BLaER1 (cell line): Measurements from ENCODE around the gene FKBP5.
"Not testable (repeated sequence)": the region's sequence is repeated elsewhere in the genome, so short reads cannot be mapped to it uniquely, and the experiment has no call there.

Experiments used
- H3K27ac ChIP-seq: shearing (Covaris generic); formaldehyde crosslinking; 2 replicates; pipeline ENCODE4 v1.8.1; 2022
- H3K27me3 ChIP-seq: shearing (Covaris generic); formaldehyde crosslinking; 2 replicates; pipeline ENCODE4 v1.8.1; 2022
- H3K36me3 ChIP-seq: shearing (Covaris generic); formaldehyde crosslinking; 2 replicates; pipeline ENCODE4 v1.8.1; 2022
- H3K4me1 ChIP-seq: shearing (Covaris generic); formaldehyde crosslinking; 2 replicates; pipeline ENCODE4 v1.8.1; 2022
- H3K4me2 ChIP-seq: shearing (Covaris generic); formaldehyde crosslinking; 2 replicates; pipeline ENCODE4 v1.8.1; 2022
- H3K4me3 ChIP-seq: shearing (Covaris generic); formaldehyde crosslinking; 2 replicates; pipeline ENCODE4 v1.8.1; 2022
- H3K9ac ChIP-seq: shearing (Covaris generic); formaldehyde crosslinking; 2 replicates; pipeline ENCODE4 v1.8.1; 2022
- H3K9me3 ChIP-seq: shearing (Covaris generic); formaldehyde crosslinking; 2 replicates; pipeline ENCODE4 v1.8.1; 2022
- H4K20me1 ChIP-seq: shearing (Covaris generic); formaldehyde crosslinking; 2 replicates; pipeline ENCODE4 v1.8.1; 2022
- Cebpa-rat ChIP-seq: shearing (Covaris generic); IDR thresholded peaks from 2 replicates; pipeline ENCODE4 v1.8.1; 2022

Gene FKBP5

DNA sequence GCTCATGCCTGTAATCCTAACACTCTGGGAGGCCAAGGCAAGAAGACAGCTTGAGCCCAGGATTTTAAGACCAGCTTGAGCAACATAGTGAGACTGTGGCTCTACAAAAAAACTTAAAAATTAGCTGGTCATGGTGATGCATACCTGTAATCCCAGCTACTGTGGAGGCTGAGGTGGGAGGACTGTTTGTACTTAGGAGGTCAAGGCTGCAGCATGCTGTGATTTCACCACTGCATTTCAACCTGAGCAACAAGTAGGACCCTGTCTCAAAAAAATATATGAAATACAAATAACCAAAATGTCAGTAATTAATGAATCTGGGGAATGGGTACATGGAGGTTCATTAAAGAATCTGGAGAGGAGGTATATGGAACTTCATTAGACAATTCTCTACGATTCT is 9.9 kb downstream of the FKBP5 start:
- no peak overlapping the region for H3K4me3 ChIP-seq
- H3K4me1 ChIP-seq: no peaks in the 10 kb centered on the region
- H3K36me3 ChIP-seq: peaks cover 19% of the 10 kb centered on the region; the same call in 1 of the 2 replicates
- H4K20me1 ChIP-seq: peaks cover 63% of the 10 kb centered on the region
- H3K27me3 ChIP-seq: no peaks in the 10 kb centered on the region
- H3K9me3 ChIP-seq: no peaks in the 10 kb centered on the region
- H3K4me2 ChIP-seq: no peak overlapping the region
- TF ChIP-seq Cebpa-rat: no peak
- no peak overlapping the region for H3K27ac ChIP-seq
- no peak overlapping the region for H3K9ac ChIP-seq

DNA sequence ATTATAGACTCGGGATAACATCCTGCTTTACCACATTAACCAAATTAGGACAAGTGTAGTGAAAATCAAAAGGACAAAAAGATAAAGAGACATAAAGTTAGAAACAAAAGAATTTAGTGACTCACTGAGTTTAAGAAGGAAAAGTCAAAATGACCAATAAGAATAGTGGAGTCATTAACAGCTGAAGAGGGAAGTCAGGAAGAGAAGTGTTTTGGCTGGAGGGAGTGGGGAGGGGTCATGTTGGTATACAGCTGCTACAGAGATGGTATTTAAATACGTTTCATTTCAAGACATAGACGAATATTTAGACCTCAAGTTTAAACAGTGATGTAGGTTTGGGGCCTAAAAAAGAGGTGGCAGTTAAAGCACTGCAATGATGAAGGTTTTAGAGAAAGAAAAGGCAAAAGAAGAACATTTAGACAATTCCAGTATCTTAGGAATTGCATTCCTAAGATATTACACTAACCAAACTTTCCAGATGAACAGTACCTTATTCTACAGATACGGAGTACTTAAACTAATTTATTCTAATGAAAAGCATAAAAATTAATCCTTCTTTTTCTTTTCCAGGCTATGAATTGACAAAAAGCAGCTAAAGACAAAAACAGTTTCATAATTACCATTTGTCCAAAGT is 10.6 kb downstream of the FKBP5 start:
- Histone ChIP-seq H3K4me2 (no peak overlapping the region), H4K20me1 (peaks cover 64% of the 10 kb centered on the region), H3K9ac (no peak overlapping the region), H3K36me3 (peaks cover 12% of the 10 kb centered on the region; the same call in 1 of the 2 replicates), H3K9me3 (no peaks in the 10 kb centered on the region), H3K27me3 (no peaks in the 10 kb centered on the region), H3K4me1 (no peaks in the 10 kb centered on the region), H3K27ac (no peak overlapping the region), H3K4me3 (no peak overlapping the region)
- TF ChIP-seq Cebpa-rat: no peak

DNA sequence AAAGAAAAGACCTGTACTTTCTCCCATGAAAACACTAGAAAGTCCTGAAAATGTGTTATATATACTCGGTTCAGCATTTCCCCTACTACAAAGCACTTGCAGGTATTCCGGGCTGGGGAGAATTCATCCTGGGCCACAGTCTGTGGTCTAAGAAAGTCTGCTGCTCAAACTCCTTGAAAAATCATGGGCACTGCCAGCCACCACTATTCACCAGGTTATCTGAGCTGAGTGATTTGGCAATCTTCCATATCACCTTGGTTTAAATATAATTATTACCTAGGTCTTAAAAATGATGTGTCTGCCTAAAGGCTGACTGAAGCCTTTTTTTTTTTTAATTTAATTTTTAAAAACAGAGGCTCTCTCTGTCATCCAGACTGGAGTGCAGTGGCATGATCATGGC is 11.3 kb downstream of the FKBP5 start:
- Histone ChIP-seq H3K4me2 (no peak overlapping the region), H3K9me3 (no peaks in the 10 kb centered on the region), H3K27ac (no peak overlapping the region), H3K4me1 (no peaks in the 10 kb centered on the region), H3K36me3 (peaks cover 10% of the 10 kb centered on the region; the same call in 1 of the 2 replicates), H4K20me1 (peaks cover 64% of the 10 kb centered on the region), H3K27me3 (no peaks in the 10 kb centered on the region), H3K4me3 (no peak overlapping the region), H3K9ac (no peak overlapping the region)
- no peak for TF ChIP-seq Cebpa-rat

DNA sequence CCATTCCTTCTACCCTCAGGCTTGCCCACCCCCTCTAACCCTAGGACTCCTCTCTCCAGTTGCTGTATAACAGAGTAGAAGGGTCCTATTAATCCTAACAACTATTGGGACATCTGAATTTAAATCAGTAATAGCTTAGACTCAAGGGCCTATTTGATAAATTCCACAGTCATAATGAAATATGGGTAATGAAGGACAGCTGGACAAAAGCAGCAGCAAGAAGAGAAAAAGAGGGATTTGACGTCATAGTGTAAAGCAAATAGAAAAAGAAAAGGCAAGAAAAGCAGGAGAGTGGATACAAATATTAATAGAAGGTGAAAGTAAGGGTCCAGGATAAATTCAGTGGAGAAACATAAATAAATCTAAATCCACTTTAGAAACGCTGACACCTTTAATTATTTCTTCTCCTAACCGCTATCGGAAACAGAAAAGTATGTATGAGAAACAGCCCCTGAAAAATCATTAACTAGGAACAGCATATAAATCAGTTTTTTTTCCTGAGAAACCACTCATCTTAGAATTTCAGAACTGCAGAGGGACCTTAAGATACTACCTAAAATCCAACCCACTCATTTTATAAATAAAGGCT is 12.8 kb downstream of the FKBP5 start:
- Histone ChIP-seq H3K4me2 (no peak overlapping the region), H3K27me3 (no peaks in the 10 kb centered on the region), H4K20me1 (peaks cover 52% of the 10 kb centered on the region), H3K9me3 (no peaks in the 10 kb centered on the region), H3K36me3 (peaks cover 11% of the 10 kb centered on the region; the same call in 1 of the 2 replicates), H3K27ac (no peak overlapping the region), H3K9ac (no peak overlapping the region), H3K4me3 (no peak overlapping the region), H3K4me1 (no peaks in the 10 kb centered on the region)
- TF ChIP-seq Cebpa-rat: no peak

DNA sequence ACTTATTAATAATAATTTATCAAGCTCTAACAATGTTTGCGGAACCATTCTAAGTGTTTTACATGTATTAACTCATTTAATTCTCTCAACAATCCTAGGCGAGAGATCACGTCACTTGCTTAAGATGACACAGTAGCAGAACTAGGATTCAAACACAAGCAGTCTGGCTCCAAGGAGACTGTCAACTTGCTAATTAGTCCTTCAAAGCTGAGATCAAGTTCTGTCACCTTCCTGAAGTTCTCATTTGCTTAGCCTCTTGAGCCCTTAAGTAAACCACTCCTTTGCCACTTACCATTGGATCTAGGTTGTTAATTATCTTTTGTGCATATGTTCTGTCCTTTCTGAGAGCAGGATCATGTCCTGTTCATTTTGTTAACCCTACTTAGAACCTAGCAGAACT is 14.1 kb downstream of the FKBP5 start:
- Histone ChIP-seq H3K27me3 (no peaks in the 10 kb centered on the region), H3K4me2 (no peak overlapping the region), H3K27ac (no peak overlapping the region), H4K20me1 (peaks cover 52% of the 10 kb centered on the region), H3K4me3 (no peak overlapping the region), H3K9ac (no peak overlapping the region), H3K9me3 (no peaks in the 10 kb centered on the region), H3K36me3 (peaks cover 11% of the 10 kb centered on the region; the same call in 1 of the 2 replicates), H3K4me1 (peaks cover 11% of the 10 kb centered on the region)
- TF ChIP-seq Cebpa-rat: no peak

DNA sequence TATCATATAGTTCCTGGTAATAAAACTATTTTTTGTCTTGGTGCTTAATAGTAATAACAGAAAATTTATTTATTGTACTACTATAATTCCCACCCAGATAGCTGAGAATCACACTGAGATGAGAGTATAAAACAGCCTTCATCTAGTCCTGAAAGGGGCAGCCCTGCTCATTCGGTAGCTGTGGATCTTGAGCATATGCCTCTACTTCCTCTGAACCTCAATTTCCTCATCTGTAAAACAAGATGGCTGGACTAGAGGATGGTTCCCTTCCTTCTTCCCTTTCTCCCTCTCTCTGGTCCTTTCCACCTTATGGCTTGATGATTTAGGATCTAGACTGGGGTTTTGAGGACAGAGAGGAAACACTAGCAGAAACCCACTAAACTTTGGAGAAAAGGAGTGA is 15.0 kb downstream of the FKBP5 start:
- Histone ChIP-seq H3K4me2 (no peak overlapping the region), H3K4me1 (peaks cover 20% of the 10 kb centered on the region), H3K9me3 (no peaks in the 10 kb centered on the region), H4K20me1 (peaks cover 50% of the 10 kb centered on the region), H3K36me3 (peaks cover 6% of the 10 kb centered on the region; the same call in 1 of the 2 replicates), H3K27me3 (no peaks in the 10 kb centered on the region), H3K4me3 (no peak overlapping the region), H3K27ac (no peak overlapping the region), H3K9ac (no peak overlapping the region)
- TF ChIP-seq Cebpa-rat: no peak

DNA sequence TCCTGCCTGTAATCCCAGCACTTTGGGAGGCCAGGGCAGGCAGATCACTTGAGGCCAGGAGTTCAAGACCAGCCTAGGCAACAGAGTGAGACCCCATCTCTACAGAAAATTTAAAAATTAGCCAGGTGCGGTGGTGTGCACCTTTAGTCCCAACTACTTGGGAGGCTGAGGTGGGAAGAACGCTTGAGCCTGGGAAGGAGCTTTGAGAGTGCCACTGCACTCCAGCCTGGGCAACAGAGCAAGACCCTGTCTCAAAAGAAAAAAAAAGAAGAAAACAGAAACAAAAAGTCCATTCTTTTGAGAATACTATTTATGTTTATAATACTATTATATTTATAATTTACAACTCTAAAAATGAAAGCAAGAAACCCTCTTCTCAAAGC is 15.4 kb downstream of the FKBP5 start:
- H3K27ac ChIP-seq, H3K4me3 ChIP-seq, H3K27me3 ChIP-seq, H3K9me3 ChIP-seq, H3K9ac ChIP-seq, H3K4me2 ChIP-seq, H3K36me3 ChIP-seq: not testable (repeated sequence)
- Histone ChIP-seq H3K4me1 (peaks cover 25% of the 10 kb centered on the region), H4K20me1 (peaks cover 45% of the 10 kb centered on the region)

DNA sequence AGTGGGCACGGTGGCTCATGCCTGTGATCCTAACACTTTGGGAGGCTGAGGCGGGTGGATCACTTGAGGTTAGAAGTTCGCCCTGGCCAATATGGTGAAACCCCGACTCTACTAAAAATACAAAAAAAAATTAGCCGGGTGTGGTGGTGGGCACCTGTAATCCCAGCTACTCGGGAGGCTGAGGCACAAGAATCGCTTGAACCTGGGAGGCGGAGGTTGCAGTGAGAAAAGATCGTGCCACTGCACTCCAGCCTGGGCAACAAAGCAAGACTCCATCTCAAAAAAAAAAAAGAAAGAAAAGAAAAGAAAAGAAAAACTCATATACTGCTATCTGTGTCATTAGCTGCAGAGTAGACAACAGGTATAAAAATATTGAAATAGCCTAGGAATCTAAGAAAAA is 18.3 kb downstream of the FKBP5 start:
- H3K27me3 ChIP-seq, H3K9me3 ChIP-seq, H3K36me3 ChIP-seq, H3K4me2 ChIP-seq, H3K9ac ChIP-seq, H3K4me3 ChIP-seq: not testable (repeated sequence)
- Histone ChIP-seq H3K27ac (0 out of 2 replicates have a peak overlapping the region, but pooled peaks have one; percentile 75), H4K20me1 (peaks cover 22% of the 10 kb centered on the region), H3K4me1 (peaks cover 43% of the 10 kb centered on the region)

DNA sequence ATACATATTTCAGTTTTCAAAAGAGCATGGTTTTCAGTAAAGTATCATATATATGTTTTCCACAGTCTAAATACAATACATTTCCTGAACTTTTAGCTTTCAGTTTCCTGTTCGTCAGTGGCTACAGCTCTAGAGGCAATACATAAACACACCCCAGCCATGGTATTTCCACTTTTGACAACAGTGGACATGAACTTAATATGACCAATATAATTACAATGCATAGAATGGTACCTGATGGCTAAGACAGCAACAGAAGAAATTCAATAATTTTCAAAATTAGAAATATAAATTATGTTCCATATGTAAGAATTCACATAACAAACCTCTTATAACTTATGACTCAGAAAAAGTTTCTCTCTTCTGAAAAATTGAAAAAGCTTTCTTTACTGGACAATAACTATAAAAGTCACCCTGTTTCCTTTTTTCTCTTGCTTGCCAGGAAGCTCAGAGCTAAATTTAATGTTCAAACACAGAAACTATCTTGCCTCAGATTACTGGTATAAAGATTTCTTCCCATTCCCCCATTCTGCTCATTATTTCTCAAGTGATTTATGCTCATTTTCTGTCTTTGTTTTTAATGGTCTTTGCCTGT is 19.2 kb downstream of the FKBP5 start:
- H3K9me3 ChIP-seq: no peaks in the 10 kb centered on the region
- H4K20me1 ChIP-seq: peaks cover 22% of the 10 kb centered on the region
- H3K4me1 ChIP-seq: peaks cover 49% of the 10 kb centered on the region
- H3K9ac ChIP-seq: peak overlapping the region; percentile 58; the same call in 1 of the 2 replicates
- no peak for TF ChIP-seq Cebpa-rat
- no peaks in the 10 kb centered on the region for H3K27me3 ChIP-seq
- H3K27ac ChIP-seq: peak overlapping the region; percentile 75
- peaks cover 4% of the 10 kb centered on the region; the same call in 1 of the 2 replicates for H3K36me3 ChIP-seq
- H3K4me3 ChIP-seq: peak overlapping the region; percentile 40; the same call in 1 of the 2 replicates
- H3K4me2 ChIP-seq: peak overlapping the region; percentile 83

DNA sequence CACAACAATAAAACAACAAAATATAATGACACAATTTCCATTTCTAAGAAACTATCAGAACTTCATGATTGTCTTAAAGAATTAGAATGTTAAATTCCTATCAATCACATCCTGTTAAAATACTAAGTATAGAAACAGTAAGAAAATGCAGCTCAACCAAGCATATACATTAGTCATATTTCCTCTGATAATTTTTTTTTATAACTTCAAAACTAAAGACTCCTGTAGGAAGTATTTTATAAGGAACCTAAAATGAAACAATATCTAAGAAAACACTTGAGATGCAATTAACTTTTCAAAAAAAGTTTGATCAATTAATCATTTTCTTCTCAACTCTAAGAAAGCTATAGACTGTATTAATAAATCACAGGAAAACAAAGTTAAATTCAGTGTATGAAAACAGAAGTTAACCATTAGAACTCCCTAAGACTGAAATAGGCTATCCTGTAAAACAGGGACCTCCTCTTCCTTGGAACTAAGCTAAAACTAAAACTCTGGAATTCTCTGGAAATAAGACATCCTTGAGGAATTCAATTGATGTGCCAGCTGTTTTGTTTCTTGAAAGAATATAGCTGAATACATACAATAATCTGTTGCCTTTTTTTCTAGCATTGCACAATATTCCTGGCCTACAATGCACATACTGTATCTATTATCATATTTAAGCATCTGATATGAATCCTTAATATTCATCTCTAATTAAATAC is 19.8 kb downstream of the FKBP5 start:
- Histone ChIP-seq H3K9me3 (no peaks in the 10 kb centered on the region), H3K9ac (peak overlapping the region; percentile 58; the same call in 1 of the 2 replicates), H3K27me3 (no peaks in the 10 kb centered on the region), H3K36me3 (peaks cover 4% of the 10 kb centered on the region; the same call in 1 of the 2 replicates), H3K27ac (peak overlapping the region; percentile 75), H3K4me3 (peak overlapping the region; percentile 40; the same call in 1 of the 2 replicates), H4K20me1 (peaks cover 21% of the 10 kb centered on the region), H3K4me1 (peaks cover 55% of the 10 kb centered on the region), H3K4me2 (peak overlapping the region; percentile 83)
- TF ChIP-seq Cebpa-rat: peak; percentile 66; the same call in 1 of the 2 replicates
